H1 (cell line): Measurements from ENCODE around the gene CRK. TPM values are rescaled to one million over a fixed set of nuclear protein-coding genes. Genes with fewer than 3 reads are reported as not detected.

Experiments
- CHD2 ChIP-seq: IDR thresholded peaks from 2 replicates; pipeline ENCODE4 v1.6.1; 2012; ENCODE audit warnings: low read length, improper control_type of control experiment
- CHD7 ChIP-seq: fragments of 300-600 bp; sonication (generic); IDR thresholded peaks from 2 replicates; pipeline ENCODE4 v1.7.1; 2012; ENCODE audit warnings: low read length, moderate library complexity, mild to moderate bottlenecking, inconsistent platforms; ENCODE audit not compliant: insufficient replicate concordance
- CTBP2 ChIP-seq: IDR thresholded peaks from 2 replicates; pipeline ENCODE4 v1.7.0; 2011; ENCODE audit warnings: borderline replicate concordance, mild to moderate bottlenecking, moderate library complexity, mixed read lengths, low read length; ENCODE audit not compliant: insufficient read depth, insufficient read length
- NANOG ChIP-seq: IDR thresholded peaks from 2 replicates; pipeline ENCODE4 v1.6.1; 2011; ENCODE audit warnings: low read length, low read depth, mild to moderate bottlenecking, inconsistent platforms; ENCODE audit not compliant: insufficient read depth, poor library complexity, severe bottlenecking
- POU5F1 ChIP-seq: IDR thresholded peaks from 2 replicates; pipeline ENCODE4 v1.6.1; 2011; ENCODE audit warnings: low read depth, mild to moderate bottlenecking, low read length, moderate library complexity
- RFX5 ChIP-seq: IDR thresholded peaks from 2 replicates; pipeline ENCODE4 v1.6.1; 2011; ENCODE audit warnings: low read depth, low read length, improper control_type of control experiment, borderline replicate concordance
- RNF2 ChIP-seq: fragments of 200-900, 300-1000 bp; sonication (generic); IDR thresholded peaks from 2 replicates; pipeline ENCODE4 v1.7.1; 2016; ENCODE audit warnings: borderline replicate concordance, low read depth, mild to moderate bottlenecking, antibody characterized with exemption, low read length; ENCODE audit not compliant: poor library complexity, severe bottlenecking; ENCODE audit errors: missing control alignments
- SIX5 ChIP-seq: IDR thresholded peaks from 2 replicates; pipeline ENCODE4 v1.6.1; 2011; ENCODE audit warnings: mild to moderate bottlenecking, low read depth, low read length
- TCF12 ChIP-seq: IDR thresholded peaks from 2 replicates; pipeline ENCODE4 v1.6.1; 2011; ENCODE audit warnings: low read depth, mild to moderate bottlenecking, low read length
- YY1 ChIP-seq: IDR thresholded peaks from 2 replicates; pipeline ENCODE4 v1.6.1; 2011; ENCODE audit warnings: low read depth, mild to moderate bottlenecking, low read length
- polyA plus RNA-seq, 7 experiments: library from polyadenylated mRNA; depleted of rRNA in 3 of 7; stranded (reverse) in 5 of 7; unstranded in 2 of 7; fragments of >200 nt in 5 of 7; fragments of 200-250 nt in 2 of 7; gene quantifications; 1 replicate in 5 of 7; 2 replicates in 1 of 7; 4 replicates in 1 of 7; pipeline versions ENCODE4 v1.2.1 to v1.2.3, GENCODE V29; 2011 to 2013; ENCODE audit warnings: missing spikeins in 2 of 7, mixed read lengths in 2 of 7
- total RNA-seq: library from RNA; stranded (reverse); fragmentation: NEBNext Ultra II Directional; extraction: Animal tissue kit (Norgen Biotek cat#: 25700); gene quantifications from 2 replicates; pipeline ENCODE4 v1.2.1, GENCODE V29; 2021

CRK gene
- total and polyA plus RNA-seq, 2 of the 8 experiments (the other 6 are each of a cell fraction or from before 2014, with no cell fraction given) = 32.8 to 57.1 TPM

GRCh38 chr17:1379208-1379929 lies 76.7 kb downstream of the CRK start (continued):
- TF ChIP-seq YY1 (no peak), NANOG (no peak), TCF12 (no peak), RNF2 (no peak), CTBP2 (no peak), POU5F1 (no peak), CHD2 (no peak), SIX5 (no peak), CHD7 (no peak), RFX5 (no peak)
